Testis (tissue), 3 donors: ENCODE results near the gene PRR29. TPM values are rescaled to one million over a fixed set of nuclear protein-coding genes. Genes with fewer than 3 reads are reported as not detected.

Source experiments
- DNase-seq: peaks from one replicate; pipeline ENCODE4 v3.0.0-alpha.2; 2019
- H3K27ac ChIP-seq, 2 donors: fragments of 200-600 bp; sonication (generic); one replicate each; pipeline ENCODE4 v1.5.1; 2019
- H3K27me3 ChIP-seq: fragments of 200-600 bp; sonication (generic); one replicate; pipeline ENCODE4 v1.5.1; 2019
- H3K36me3 ChIP-seq: fragments of 200-600 bp; sonication (generic); one replicate; pipeline ENCODE4 v1.5.1; 2017; ENCODE audit warnings: low read depth; ENCODE audit errors: missing control alignments
- H3K4me1 ChIP-seq: fragments of 200-600 bp; sonication (generic); one replicate; pipeline ENCODE4 v1.5.1; 2019
- H3K4me3 ChIP-seq, 2 donors: fragments of 200-600 bp; sonication (generic); one replicate each; pipeline ENCODE4 v1.5.1; 2017 to 2019
- H3K9me3 ChIP-seq: fragments of 200-600 bp; sonication (generic); one replicate; pipeline ENCODE4 v1.5.1; 2017
- CTCF ChIP-seq, 3 experiments: fragments of 450-650 bp in 2 of 3; fragments of 200-600 bp in 1 of 3; sonication (generic) in 1 of 3; IDR thresholded peaks; one replicate each; pipeline ENCODE4 v1.5.1; 2016 to 2019; ENCODE audit warnings: antibody characterized with exemption in 3 of 3, mild to moderate bottlenecking in 2 of 3, moderate library complexity in 1 of 3
- POLR2A ChIP-seq: fragments of 450-650 bp; IDR thresholded peaks from one replicate; pipeline ENCODE4 v1.6.1; 2017; ENCODE audit warnings: antibody characterized with exemption, mild to moderate bottlenecking, moderate library complexity
- WGBS, 2 donors: methylation state at CpG; one replicate each; pipeline ENCODE4 v1.1.5; 2018; 5-methylcytosine and 5-hydroxymethylcytosine counted together
- intact Hi-C: fragments of 100-400 bp; cut with DNase I; formaldehyde crosslinking; loops from one replicate; pipeline ENCODE4 v1.15.1; 2023; ENCODE audit warnings: low total_unique reads
- polyA plus RNA-seq: library from polyadenylated mRNA; stranded (reverse); fragments of 350-450 nt; fragmentation: Illumina TruSeq; extraction: RNeasy Lipid Tissue Mini Kit (QIAGEN cat#74804); gene quantifications from one replicate; pipeline ENCODE4 v1.2.3, GENCODE V29; 2014; ENCODE audit warnings: low read depth, low replicate concordance; ENCODE audit not compliant: insufficient read depth
- total RNA-seq, 2 donors: library from RNA; depleted of rRNA; stranded (reverse); fragments of >200 nt; gene quantifications; one replicate each; pipeline ENCODE4 v1.2.3, GENCODE V29; 2016

The PRR29 gene
- total and polyA plus RNA-seq, 3 donors from 2014 or later, result 8.6 to 21.8 (median 12.2) TPM

- 90 to 94% methylated on average over 13 of the region's 13 CpGs for WGBS, 2 donors
- H3K9me3 ChIP-seq, result no peaks in the 10 kb centered on the region
- TF ChIP-seq CTCF (IDR thresholded peaks at IDR 0.05) (no peak), POLR2A (no peak)
- peaks cover 1% of the 10 kb centered on the region for H3K4me1 ChIP-seq
- H3K4me3 ChIP-seq, result no peak overlapping the region
- intact Hi-C loops, result no loop called here
- no peak overlapping the region for H3K27ac ChIP-seq
- H3K27me3 ChIP-seq, result no peaks in the 10 kb centered on the region
- DNase-seq, result no peak
- no peaks in the 10 kb centered on the region for H3K36me3 ChIP-seq
These were observed 5.5 kb downstream of the PRR29 start for GRCh38 chr17:64003526-64004121.

GRCh38 chr17:64004218-64004770, 6.1 kb downstream of the PRR29 start:
- TF ChIP-seq POLR2A (no peak), CTCF (IDR thresholded peaks at IDR 0.05) (no peak)
- H3K4me1 ChIP-seq, result no peaks in the 10 kb centered on the region
- H3K9me3 ChIP-seq, result no peaks in the 10 kb centered on the region
- peak; percentile 2 for DNase-seq
- no peaks in the 10 kb centered on the region for H3K36me3 ChIP-seq
- H3K27ac ChIP-seq, result no peak overlapping the region
- WGBS, 2 donors, result 90 to 92% methylated on average over 7 of the region's 7 CpGs
- intact Hi-C loops, result no loop called here
- no peaks in the 10 kb centered on the region for H3K27me3 ChIP-seq
- no peak overlapping the region for H3K4me3 ChIP-seq

- peak; percentile 11 for DNase-seq
- Histone ChIP-seq H3K27ac (no peak overlapping the region), H3K4me1 (no peaks in the 10 kb centered on the region), H3K36me3 (no peaks in the 10 kb centered on the region), H3K9me3 (no peaks in the 10 kb centered on the region), H3K4me3 (no peak overlapping the region), H3K27me3 (no peaks in the 10 kb centered on the region)
- TF ChIP-seq POLR2A (no peak), CTCF (IDR thresholded peaks at IDR 0.05) (no peak)
- intact Hi-C loops, result no loop called here
- 75 to 88% methylated on average over 5 to 19 of the region's 19 CpGs for WGBS, 2 donors
These were observed 7.0 kb downstream of the PRR29 start for GRCh38 chr17:64004903-64005733.

- 49 to 79% methylated on average over 6 of the region's 6 CpGs for WGBS, 2 donors
- Histone ChIP-seq H3K27me3 (no peaks in the 10 kb centered on the region), H3K4me3 (no peak overlapping the region), H3K27ac (no peak overlapping the region), H3K9me3 (no peaks in the 10 kb centered on the region), H3K36me3 (no peaks in the 10 kb centered on the region), H3K4me1 (no peaks in the 10 kb centered on the region)
- no peak for DNase-seq
- intact Hi-C loops, result no loop called here
- TF ChIP-seq CTCF (IDR thresholded peaks at IDR 0.05), result no peak
- no peak for TF ChIP-seq POLR2A
These were observed 7.6 kb downstream of the PRR29 start for GRCh38 chr17:64005734-64006167.
